SIG-M5 (cell line): Measurements from ENCODE around the gene RPL36.
"Not testable (repeated sequence)": the region's sequence is repeated elsewhere in the genome, so short reads cannot be mapped to it uniquely, and the experiment has no call there.

Experiments used
- DNase-seq: peaks from one replicate; lab custom pipeline; 2025; lab: John Stamatoyannopoulos, UW

Gene RPL36

GRCh38 chr19:5706876-5707573, 16.9 kb downstream of the RPL36 start:
- DNase-seq = no peak

- no peak for DNase-seq
Observed at GRCh38 chr19:5707576-5708575, 17.8 kb downstream of the RPL36 start.

DNA sequence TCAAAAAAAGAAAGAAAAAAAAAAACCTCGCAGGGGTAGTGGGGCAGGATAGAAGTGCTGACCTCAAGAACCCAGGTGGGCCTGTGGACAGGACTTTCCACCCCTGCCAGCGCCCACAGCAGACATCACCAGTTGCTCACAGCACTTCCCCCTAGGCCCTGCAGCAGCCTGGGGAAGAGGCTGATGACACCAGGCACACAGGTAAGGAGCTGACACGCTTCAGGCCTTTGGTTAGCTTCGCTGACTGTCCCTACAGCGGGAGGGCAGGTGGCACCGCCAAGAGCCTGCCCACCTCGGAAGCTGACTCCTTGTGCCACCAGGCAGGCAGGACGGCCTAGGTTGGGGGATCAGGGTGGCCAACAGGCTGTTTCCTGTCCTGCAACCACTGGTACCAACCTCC, 20.9 kb downstream of the RPL36 start:
- no peak for DNase-seq

GRCh38 chr19:5711713-5712161, 21.6 kb downstream of the RPL36 start:
- no peak for DNase-seq

DNA sequence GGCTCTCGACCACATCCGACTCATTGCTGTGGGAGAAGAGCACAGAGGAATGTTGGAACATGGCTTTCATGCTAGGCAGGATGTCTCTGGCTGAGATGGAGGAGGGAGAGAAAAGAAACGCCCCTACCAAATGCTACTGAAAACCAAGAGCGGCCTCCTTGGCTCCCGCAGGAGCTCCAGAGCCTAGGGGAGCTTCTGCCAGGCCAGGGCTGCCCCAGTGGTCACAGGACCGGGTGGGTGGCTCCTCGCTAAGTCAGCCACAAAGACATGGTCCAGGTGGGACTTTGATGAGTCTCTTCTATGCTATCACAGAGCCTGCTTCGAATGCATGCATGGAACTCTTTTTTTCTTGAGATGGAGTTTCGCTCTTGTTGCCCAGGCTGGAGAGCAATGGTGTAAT, 23.1 kb downstream of the RPL36 start:
- DNase-seq = no peak

GRCh38 chr19:5714816-5715215, 24.7 kb downstream of the RPL36 start:
- DNase-seq = no peak

GRCh38 chr19:5717215-5717935, 27.3 kb downstream of the RPL36 start:
- no peak for DNase-seq

DNA sequence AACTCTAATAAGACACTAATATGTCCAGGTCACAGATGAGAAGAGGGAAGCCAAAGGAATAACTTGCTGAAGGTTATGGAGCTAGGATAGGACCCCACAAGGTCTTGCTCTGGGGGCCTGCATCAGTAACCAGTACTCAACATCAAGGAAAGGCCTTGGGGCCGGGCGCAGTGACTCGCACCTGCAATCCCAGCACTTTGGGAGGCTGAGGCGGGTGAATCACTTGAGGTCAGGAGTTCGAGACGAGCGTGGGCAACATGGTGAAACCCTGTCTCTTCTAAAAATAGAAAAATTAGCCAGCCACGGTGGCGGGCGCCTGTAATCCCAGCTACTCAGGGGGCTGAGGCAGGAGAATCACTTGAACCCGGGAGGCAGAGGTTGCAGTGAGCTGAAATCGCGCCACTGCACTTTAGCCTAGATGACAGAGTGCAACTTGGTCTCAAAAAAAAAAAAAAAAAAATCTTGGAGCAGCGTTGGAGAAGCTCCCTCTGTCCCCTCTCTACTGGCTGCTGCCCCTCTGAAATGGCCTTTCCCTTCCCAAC, 28.0 kb downstream of the RPL36 start:
- no peak for DNase-seq

DNA sequence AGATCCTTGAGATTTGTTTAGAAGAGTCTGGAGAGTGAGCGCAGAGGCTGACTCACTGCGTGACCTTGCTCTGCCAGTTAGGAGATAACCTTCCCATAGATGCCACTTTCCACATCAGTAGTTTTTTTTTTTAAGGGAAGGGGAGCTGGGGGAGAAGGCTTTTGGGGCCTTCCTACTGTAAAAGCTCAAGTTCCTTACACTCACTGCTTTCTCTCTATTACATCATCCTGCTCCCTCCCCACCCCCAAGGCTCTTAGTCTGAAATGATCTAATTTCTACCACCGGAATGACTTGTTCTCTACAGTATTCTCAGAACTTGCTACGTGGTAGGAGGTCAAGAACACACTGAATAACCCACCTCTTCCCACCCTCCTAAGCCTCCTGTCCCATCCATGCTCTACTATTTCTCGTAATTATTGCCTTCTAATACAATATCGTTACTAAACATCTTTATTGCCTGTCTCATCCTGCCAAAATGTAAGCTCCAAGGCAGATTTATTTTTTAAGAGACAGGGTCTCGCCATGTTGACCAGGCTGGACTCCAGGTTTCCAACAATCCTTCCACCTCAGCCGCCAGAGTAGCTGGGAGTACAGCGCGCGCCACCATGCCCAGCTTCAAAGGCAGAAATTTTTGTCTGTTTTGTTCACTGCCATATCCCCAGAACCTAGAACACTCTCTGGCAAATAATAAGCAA, 28.6 kb downstream of the RPL36 start:
- peak; percentile 71 for DNase-seq

DNA sequence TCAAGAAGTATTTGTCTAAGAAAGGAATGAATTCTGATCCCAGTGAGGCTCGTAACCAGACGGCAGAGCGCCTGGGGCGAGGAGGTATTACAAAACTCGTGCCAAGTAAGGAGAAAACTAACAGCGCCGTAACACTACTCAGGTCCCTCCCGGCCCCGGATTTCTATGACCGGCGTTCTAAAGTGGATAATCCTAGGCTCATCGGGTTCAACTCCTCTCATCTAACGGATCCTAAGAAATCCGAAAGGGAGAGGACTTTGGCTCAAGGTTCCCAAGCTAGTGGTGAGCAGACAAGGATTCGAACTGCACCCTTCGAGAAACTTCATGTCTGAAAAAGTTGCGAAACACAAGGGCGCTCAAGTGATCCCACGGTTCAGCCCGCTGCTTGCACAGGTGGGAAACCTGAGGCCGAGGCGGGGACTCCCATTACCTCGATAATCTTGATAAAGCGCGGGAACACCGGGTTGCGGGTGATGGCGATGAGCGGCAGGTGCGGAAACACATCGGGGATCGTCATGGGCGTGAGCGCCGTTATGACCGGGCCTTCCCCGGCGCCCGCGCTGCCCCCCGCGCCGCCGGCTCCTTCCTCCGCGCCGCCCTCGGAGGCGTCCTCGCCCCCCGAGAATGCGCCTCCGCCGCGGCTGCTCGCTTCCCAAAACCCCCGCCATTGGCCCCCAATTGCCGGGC, 29.3 kb downstream of the RPL36 start:
- no peak for DNase-seq

- DNase-seq = peak; percentile 90
Observed at GRCh38 chr19:5719961-5720790, 30.1 kb downstream of the RPL36 start, which contains the start of the genes CATSPERD and LONP1. Gene CATSPERD, plus strand, starts transcription at chr19:5720637. Its CDS starts 101 bp downstream, at chr19:5720738. Gene LONP1, minus strand, starts transcription at chr19:5720146. Its CDS starts 14 bp downstream, at chr19:5720132.

DNA sequence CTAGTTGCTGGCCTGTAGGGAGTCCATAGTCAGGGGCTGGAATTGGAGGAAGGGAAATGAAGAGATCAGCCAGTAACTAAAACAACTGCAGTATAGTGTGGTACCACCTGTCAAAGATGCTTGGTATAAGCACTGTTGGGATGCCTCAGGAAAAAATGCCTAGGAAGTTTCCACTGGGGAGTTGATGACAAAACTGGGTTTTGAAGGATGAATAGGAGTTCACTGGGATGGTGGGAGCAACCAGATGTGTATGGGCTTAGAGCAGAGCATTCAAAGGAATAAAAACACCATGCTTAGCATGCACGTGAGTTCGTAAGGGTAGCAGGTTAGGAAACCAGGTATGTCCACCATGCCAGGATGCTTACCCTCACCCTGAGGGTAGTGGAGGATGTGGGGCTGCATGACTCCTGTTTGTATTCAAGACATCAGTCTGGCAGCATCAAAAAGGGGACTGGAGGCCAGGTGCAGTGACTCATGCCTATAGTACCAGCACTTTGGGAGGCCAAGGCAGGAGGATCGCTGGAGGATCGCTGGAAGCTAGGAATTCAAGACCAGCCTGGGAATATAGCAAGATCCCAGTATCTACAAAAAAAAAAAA, 37.5 kb downstream of the RPL36 start:
- no peak for DNase-seq

GRCh38 chr19:5733172-5733571, 43.1 kb downstream of the RPL36 start:
- DNase-seq = not testable (repeated sequence)

DNA sequence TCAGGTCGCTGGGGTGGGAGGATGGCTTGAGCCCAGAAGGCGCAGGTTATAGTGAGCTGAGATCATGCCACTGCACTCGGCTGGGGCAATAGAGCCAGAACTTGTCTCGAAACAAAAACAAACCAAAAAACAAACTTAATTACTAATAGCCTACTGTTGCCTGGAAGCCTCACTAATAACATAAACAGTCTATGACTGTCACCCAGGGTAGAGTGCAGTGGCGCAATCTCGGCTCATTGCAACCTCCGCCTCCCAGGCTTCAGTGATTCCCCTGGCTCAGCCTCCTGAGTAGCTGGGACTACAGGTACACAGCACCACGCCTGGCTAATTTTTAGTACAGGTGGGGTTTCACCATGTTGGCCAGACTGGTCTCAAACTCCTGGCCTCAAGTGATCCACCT, 48.3 kb downstream of the RPL36 start:
- DNase-seq = no peak
